Superior temporal gyrus (tissue), 1 donor: ENCODE results near the gene RAPGEF6.
"Not testable (repeated sequence)": the region's sequence is repeated elsewhere in the genome, so short reads cannot be mapped to it uniquely, and the experiment has no call there.

Source experiments
- DNase-seq: peaks from one replicate; pipeline ENCODE4 v3.0.0-alpha.2; 2016; ENCODE audit errors: extremely low spot score

Gene RAPGEF6

GRCh38 chr5:131634996-131635683 is at the start of gene RAPGEF6:
TSS of gene RAPGEF6 (minus strand) at chr5:131635229. CDS start at chr5:131635030, 199 bp downstream.
- peak; percentile 100 for DNase-seq

DNA sequence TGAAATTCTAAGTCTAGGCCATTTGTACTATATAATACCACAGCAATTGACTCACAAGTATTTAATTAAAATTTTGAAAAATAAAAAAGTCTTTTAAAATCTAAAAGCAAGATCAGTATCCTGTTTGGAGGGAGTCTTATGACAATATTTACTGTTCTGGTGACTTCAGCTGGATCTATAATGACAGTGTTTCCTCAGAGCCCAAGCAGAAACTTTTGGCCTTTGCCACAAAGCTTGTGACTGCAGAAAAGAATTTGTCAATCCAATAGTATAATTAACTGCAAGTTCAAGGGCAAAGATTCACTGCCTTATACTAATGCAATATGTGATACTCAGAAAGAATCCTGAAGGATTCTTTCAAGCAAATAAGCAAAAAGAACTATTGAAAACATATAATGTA is 49.6 kb upstream of the RAPGEF6 start:
- DNase-seq: no peak

- no peak for DNase-seq
Observed at GRCh38 chr5:131684051-131684450, 49.0 kb upstream of the RAPGEF6 start.

GRCh38 chr5:131682826-131683225 is 47.8 kb upstream of the RAPGEF6 start:
- no peak for DNase-seq

- no peak for DNase-seq
Observed at GRCh38 chr5:131682175-131682574, 47.1 kb upstream of the RAPGEF6 start.

- no peak for DNase-seq
Observed at GRCh38 chr5:131679911-131680310, 44.9 kb upstream of the RAPGEF6 start.

- DNase-seq: not testable (repeated sequence)
Observed at GRCh38 chr5:131678273-131678672, 43.2 kb upstream of the RAPGEF6 start.

DNA sequence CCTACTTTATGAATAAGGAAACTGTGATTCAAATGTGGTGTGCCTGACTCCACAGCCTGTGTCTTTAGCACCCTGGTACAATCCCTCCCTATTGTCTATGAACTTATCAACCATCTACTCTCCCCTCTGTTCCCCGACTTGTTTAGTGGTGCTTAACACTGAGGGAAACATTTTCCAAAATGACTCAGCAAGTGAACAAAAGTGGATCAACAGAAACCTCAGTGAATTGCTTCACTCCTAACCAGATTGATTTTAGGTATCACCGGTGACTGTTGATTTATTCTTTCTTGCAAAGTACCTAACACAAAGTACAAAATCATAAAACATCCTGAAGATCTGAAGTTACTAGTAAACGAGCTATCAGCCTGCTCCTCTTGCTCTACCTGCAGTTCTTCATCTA is 42.1 kb upstream of the RAPGEF6 start:
- no peak for DNase-seq

DNA sequence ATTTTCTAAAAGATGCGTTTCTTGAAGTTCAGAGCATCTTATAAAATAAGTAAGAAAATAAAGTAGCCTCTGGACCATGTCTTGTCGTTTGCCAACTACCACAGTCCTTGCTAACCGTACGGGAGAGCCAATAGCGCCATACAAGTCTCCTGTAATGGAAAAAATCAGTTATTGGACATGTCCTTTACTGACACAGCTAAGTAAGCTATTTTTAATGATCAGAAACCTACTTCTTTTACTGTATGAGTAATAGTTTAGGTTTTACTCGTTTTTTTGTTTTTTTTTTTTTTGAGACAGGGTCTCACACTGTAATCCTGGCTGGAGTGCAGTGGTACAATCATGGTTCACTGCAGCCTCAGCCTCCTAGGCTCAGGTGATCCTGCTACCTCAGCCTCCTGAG is 37.7 kb upstream of the RAPGEF6 start:
- peak; percentile 34 for DNase-seq

DNA sequence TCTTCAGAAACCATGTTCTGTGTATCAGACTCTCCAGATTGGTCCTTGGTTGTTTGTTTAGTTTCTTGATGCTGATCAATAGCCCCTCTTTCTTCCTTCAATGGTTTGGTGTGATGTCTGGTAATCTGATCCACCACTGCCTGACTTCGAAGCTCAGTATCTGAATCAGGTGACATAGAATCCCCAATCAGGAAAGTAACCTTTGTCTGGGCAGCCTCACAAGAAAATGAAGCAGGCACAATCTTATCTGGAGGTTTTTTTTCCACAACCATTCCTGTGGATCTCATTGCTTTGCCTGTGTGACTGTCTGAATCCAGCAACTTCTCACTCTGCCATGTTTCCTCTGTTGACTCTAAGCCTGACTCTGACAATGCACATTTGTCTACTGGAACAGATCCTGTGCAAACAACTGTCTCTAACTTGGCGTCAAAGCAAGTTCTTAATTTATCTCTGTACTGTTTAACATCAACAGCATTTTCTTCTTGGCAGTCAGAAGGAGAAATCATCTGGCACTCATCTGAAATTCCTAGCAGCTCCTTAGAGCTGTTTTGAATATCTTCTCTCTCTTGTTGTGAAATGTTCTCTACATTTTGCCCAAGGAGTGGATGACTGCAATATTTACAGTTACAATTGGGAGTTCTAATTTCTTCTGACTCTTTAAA is 37.1 kb upstream of the RAPGEF6 start:
- peak; percentile 92 for DNase-seq

DNA sequence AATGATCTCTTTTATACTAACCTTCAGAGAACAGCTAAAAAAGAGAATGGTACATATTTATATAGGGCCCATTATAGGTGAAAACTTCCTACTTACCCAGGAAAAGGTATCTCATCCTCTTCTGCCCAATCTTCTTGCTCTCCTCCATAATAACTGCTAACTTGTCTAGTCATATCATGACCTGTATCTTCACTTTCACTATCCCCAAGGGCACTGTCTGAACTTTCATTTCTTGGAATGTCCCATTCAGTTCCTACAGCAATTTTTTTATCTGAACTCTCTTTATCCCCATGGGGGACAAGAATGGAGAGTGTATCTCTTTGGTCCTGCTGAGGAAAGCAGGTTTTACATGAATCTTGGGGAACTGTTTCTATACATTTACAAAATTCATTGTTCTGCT is 36.4 kb upstream of the RAPGEF6 start:
- no peak for DNase-seq

DNA sequence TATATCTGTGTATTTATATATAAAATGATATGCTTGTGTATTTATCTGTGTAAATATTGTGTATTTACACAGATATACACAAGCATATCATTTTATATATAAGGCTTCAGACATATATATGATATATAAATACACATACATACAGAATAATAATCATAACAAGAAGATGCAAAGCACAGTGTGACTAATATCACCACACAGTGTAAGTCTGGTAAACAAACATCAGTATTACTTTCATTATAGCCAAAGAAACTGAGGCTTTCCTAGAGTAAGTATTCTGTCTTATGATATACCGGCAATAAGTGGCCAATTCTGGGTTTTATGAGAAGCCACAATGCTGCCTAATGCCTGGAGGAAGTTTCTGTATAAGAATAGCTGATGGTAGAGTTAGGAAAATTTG is 29.9 kb upstream of the RAPGEF6 start:
- DNase-seq: no peak

- DNase-seq: no peak
Observed at GRCh38 chr5:131661933-131662332, 26.9 kb upstream of the RAPGEF6 start.

- DNase-seq: no peak
Observed at GRCh38 chr5:131659841-131660240, 24.8 kb upstream of the RAPGEF6 start.

GRCh38 chr5:131659290-131659689 is 24.3 kb upstream of the RAPGEF6 start:
- DNase-seq: no peak

DNA sequence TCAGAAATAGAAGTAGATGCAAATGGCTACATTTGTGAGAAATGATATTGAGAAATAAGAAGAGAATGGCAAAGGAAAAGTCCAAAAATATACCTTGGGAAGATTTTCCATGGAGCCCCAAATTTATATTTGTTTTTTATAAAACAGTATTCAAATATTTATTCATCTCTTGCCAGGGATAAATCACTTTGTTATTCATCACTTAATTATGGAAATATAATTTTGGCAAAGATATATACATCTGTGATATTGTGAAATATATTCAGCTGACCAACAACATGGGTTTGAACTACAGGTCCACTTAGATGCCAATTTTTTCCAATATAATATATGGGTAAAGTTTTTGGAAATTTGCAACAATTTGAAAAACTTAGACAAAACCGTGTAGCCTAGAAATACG is 19.7 kb upstream of the RAPGEF6 start:
- DNase-seq: no peak

DNA sequence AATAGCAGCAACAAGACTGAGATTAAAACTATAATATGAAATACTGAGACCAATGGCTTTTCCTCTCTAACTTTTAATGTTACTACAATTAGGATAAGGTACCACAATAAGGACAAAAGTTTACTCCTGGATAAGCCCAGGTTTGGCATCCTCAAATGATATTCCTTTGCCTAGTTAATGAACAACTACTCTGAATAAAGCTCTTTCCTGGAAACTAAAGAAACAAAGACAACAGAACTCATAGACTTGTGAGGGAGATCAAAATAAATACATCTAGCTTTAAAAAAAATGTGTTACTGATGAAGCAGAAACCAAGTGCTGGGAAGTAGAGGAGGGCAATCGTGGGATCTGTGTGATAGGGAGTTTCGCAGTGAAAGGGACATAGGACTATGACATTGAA is 19.3 kb upstream of the RAPGEF6 start:
- DNase-seq: no peak

- DNase-seq: no peak
Observed at GRCh38 chr5:131649161-131649560, 14.1 kb upstream of the RAPGEF6 start.

DNA sequence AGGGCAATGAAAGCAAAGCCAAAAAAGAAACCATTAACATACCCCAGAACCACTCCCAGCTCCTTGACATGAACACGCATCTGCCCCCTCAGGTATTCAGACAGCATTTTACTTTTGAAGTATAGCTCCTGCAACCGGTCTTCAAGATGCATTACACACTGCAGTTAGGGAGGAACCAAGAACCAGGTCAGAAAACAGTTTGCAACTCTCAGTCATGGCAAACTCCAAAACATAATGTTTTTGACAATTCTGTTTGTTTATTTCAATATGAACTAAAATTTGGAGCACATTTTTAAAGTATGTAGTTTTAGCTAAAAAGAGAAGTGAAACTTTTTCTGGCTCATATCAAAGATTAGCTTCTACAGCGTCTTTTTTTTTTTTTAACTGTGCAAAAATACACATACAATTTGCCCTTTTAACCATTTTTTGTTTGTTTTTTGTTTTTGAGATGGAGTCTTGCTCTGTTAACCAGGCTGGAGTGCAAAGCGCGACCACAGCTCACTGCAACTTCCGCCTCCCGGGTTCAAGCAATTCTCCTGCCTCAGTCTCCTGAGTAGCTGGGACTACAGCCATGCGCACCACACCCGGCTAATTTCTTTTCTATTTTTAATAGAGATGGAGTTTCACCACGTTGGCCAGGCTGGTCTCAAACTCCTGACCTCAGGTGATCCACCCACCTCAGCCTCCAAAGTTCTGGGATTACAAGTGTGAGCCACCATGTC is 12.2 kb upstream of the RAPGEF6 start:
- DNase-seq: no peak

GRCh38 chr5:131644822-131645221 is 9.8 kb upstream of the RAPGEF6 start:
- no peak for DNase-seq

DNA sequence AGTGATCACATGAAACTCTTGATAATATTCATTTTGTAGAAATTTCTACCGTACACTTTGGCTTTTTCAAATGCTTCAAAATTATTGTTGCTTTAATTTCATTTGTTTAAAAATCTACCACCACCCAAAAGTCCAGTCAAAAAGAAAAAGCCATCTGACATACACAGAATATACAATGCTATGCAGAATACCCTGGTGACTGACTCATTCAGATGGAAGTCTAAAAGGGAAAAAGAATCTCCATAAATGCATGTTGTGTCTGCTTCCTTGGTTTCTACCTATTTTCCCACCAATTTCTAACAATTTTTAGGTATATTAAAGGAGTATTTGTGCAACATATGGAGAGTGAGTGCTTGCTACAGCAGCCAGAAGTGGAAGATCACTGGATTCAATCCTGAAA is 9.3 kb upstream of the RAPGEF6 start:
- DNase-seq: no peak

- no peak for DNase-seq
Observed at GRCh38 chr5:131641494-131641893, 6.5 kb upstream of the RAPGEF6 start.
